ENCODE measurements around the gene FRMD7. TPM values are rescaled to one million over a fixed set of nuclear protein-coding genes. Genes with fewer than 3 reads are reported as not detected.
"Not testable (repeated sequence)": the region's sequence is repeated elsewhere in the genome, so short reads cannot be mapped to it uniquely, and the experiment has no call there.

The FRMD7 gene
- total RNA-seq, 1 experiment from 2014 or later, result not detected

- H3K27me3 ChIP-seq (replicated peaks; ENCODE audit: insufficient read depth, low read depth, low read length, poor library complexity), result no peaks in the 10 kb centered on the region
- no peaks in the 10 kb centered on the region for H3K4me1 ChIP-seq (ENCODE audit: insufficient read depth, low read length, poor library complexity, severe bottlenecking)
- H3K27ac ChIP-seq (ENCODE audit: low read depth, low read length, poor library complexity, severe bottlenecking), result no peak overlapping the region
- DNase-seq (ENCODE audit: low spot score), result no peak
- ChIA-PET CTCF (no interaction called here), POLR2A (ENCODE audit: low non-redundant PET) (no interaction called here)
- intact Hi-C loops (cut with micrococcal nuclease; ENCODE audit: unreplicated experiment), result no loop called here
- H3K4me3 ChIP-seq (ENCODE audit: low read depth, low read length, poor library complexity, severe bottlenecking), result no peak overlapping the region
- BruUV-seq (replicated peaks), result no TSS peak
- H3K9me3 ChIP-seq (ENCODE audit: low read depth, low read length, poor library complexity, severe bottlenecking), result no peaks in the 10 kb centered on the region
- H3K36me3 ChIP-seq (ENCODE audit: insufficient read depth, low read length, poor library complexity, severe bottlenecking), result no peaks in the 10 kb centered on the region
- no peak for TF ChIP-seq CTCF (conservative IDR thresholded peaks at IDR 0.05; ENCODE audit: low read depth, low read length)
- TF ChIP-seq EZH2 (IDR thresholded peaks at IDR 0.05; ENCODE audit: borderline replicate concordance, low read depth, low read length, poor library complexity, severe bottlenecking), result no peak
These were observed 67.8 kb downstream of the FRMD7 start for GRCh38 chrX:132059973-132060540.

- CTCF ChIA-PET, result no interaction called here
- H3K4me3 ChIP-seq (ENCODE audit: low read depth, low read length, poor library complexity, severe bottlenecking), result no peak overlapping the region
- POLR2A ChIA-PET (ENCODE audit: low non-redundant PET), result no interaction called here
- no TSS peak for BruUV-seq (replicated peaks)
- TF ChIP-seq CTCF (conservative IDR thresholded peaks at IDR 0.05; ENCODE audit: low read depth, low read length), result no peak
- TF ChIP-seq EZH2 (IDR thresholded peaks at IDR 0.05; ENCODE audit: borderline replicate concordance, low read depth, low read length, poor library complexity, severe bottlenecking), result no peak
- H3K9me3 ChIP-seq (ENCODE audit: low read depth, low read length, poor library complexity, severe bottlenecking), result no peaks in the 10 kb centered on the region
- no peak for DNase-seq (ENCODE audit: low spot score)
- intact Hi-C loops (cut with micrococcal nuclease; ENCODE audit: unreplicated experiment), result no loop called here
- H3K36me3 ChIP-seq (ENCODE audit: insufficient read depth, low read length, poor library complexity, severe bottlenecking), result no peaks in the 10 kb centered on the region
- no peaks in the 10 kb centered on the region for H3K4me1 ChIP-seq (ENCODE audit: insufficient read depth, low read length, poor library complexity, severe bottlenecking)
- no peaks in the 10 kb centered on the region for H3K27me3 ChIP-seq (replicated peaks; ENCODE audit: insufficient read depth, low read depth, low read length, poor library complexity)
- no peak overlapping the region for H3K27ac ChIP-seq (ENCODE audit: low read depth, low read length, poor library complexity, severe bottlenecking)
These were observed 68.8 kb downstream of the FRMD7 start for GRCh38 chrX:132058975-132059374.

- H3K9me3 ChIP-seq (ENCODE audit: low read depth, low read length, poor library complexity, severe bottlenecking), result no peaks in the 10 kb centered on the region
- H3K4me3 ChIP-seq (ENCODE audit: low read depth, low read length, poor library complexity, severe bottlenecking), result no peak overlapping the region
- H3K4me1 ChIP-seq (ENCODE audit: insufficient read depth, low read length, poor library complexity, severe bottlenecking), result no peaks in the 10 kb centered on the region
- TF ChIP-seq CTCF (conservative IDR thresholded peaks at IDR 0.05; ENCODE audit: low read depth, low read length), result no peak
- no peak for TF ChIP-seq EZH2 (IDR thresholded peaks at IDR 0.05; ENCODE audit: borderline replicate concordance, low read depth, low read length, poor library complexity, severe bottlenecking)
- H3K36me3 ChIP-seq (ENCODE audit: insufficient read depth, low read length, poor library complexity, severe bottlenecking), result no peaks in the 10 kb centered on the region
- no TSS peak for BruUV-seq (replicated peaks)
- H3K27me3 ChIP-seq (replicated peaks; ENCODE audit: insufficient read depth, low read depth, low read length, poor library complexity), result no peaks in the 10 kb centered on the region
- ChIA-PET CTCF (no interaction called here), POLR2A (ENCODE audit: low non-redundant PET) (no interaction called here)
- no peak for DNase-seq (ENCODE audit: low spot score)
- no peak overlapping the region for H3K27ac ChIP-seq (ENCODE audit: low read depth, low read length, poor library complexity, severe bottlenecking)
- intact Hi-C loops (cut with micrococcal nuclease; ENCODE audit: unreplicated experiment), result no loop called here
These were observed 69.8 kb downstream of the FRMD7 start for GRCh38 chrX:132058050-132058449.

- intact Hi-C loops (cut with micrococcal nuclease; ENCODE audit: unreplicated experiment); BruUV-seq (replicated peaks); H3K36me3 ChIP-seq (ENCODE audit: insufficient read depth, low read length, poor library complexity, severe bottlenecking); H3K27me3 ChIP-seq (replicated peaks; ENCODE audit: insufficient read depth, low read depth, low read length, poor library complexity); H3K4me3 ChIP-seq (ENCODE audit: low read depth, low read length, poor library complexity, severe bottlenecking); H3K9me3 ChIP-seq (ENCODE audit: low read depth, low read length, poor library complexity, severe bottlenecking); H3K27ac ChIP-seq (ENCODE audit: low read depth, low read length, poor library complexity, severe bottlenecking); CTCF ChIA-PET; H3K4me1 ChIP-seq (ENCODE audit: insufficient read depth, low read length, poor library complexity, severe bottlenecking); POLR2A ChIA-PET (ENCODE audit: low non-redundant PET); DNase-seq (ENCODE audit: low spot score): not testable (repeated sequence)
These were observed 76.0 kb downstream of the FRMD7 start for GRCh38 chrX:132051778-132052177.

Measured in A673 (cell line).